ENCODE results near the gene TEKT3. TPM values are rescaled to one million over a fixed set of nuclear protein-coding genes. Genes with fewer than 3 reads are reported as not detected.
A peak's percentile ranks its signal among the peaks of the same experiment; 100 is the strongest.

TEKT3 gene
- total and polyA plus RNA-seq, 9 of the 15 experiments (the other 6 are each of a cell fraction or from before 2014, with no cell fraction given), result not detected

- no peaks in the 10 kb centered on the region for H3K79me2 ChIP-seq (ENCODE audit: control insufficient read depth, insufficient read depth, low read length)
- ChIA-PET POLR2A (interaction anchor here (0.6 kb wide), 1 partner anchor 1119 kb away, joined by 3 read pairs; no protein-coding TSS in a partner anchor), CTCF (ENCODE audit: low intra/inter-chr PET ratio) (no interaction called here)
- H3K4me1 ChIP-seq (replicated peaks in 1 of 2; ENCODE audit: control insufficient read depth in 2 of 2, insufficient read depth in 2 of 2, low read length in 2 of 2), result no peaks in the 10 kb centered on the region; a peak in 2 of 5 replicates
- WGBS (ENCODE audit: insufficient coverage, low coverage, missing lambda C conversion rate), result 9% methylated on average over 4 of the region's 6 CpGs
- no peaks in the 10 kb centered on the region for H3K9me3 ChIP-seq (replicated peaks; ENCODE audit: control insufficient read depth, insufficient read depth, low read depth, low read length)
- no TSS peak for BruUV-seq (replicated peaks)
- H3K27me3 ChIP-seq (ENCODE audit: control insufficient read depth in 2 of 2, insufficient read depth in 2 of 2, low read length in 2 of 2), result no peaks in the 10 kb centered on the region
- in situ Hi-C loops (cut with MboI) (no loop called here), intact Hi-C loops (cut with micrococcal nuclease) (no loop called here)
- H3K4me2 ChIP-seq (ENCODE audit: insufficient read depth, low read length), result 0 out of 2 replicates have a peak overlapping the region, but pooled peaks have one; percentile 6
- H3K36me3 ChIP-seq (ENCODE audit: control insufficient read depth, insufficient read depth, low read length), result no peaks in the 10 kb centered on the region
- FAIRE-seq (no peak), DNase-seq (ENCODE audit: extremely low read depth in 1 of 4, low spot score in 3 of 4) (peak in 1 of 4 experiments; percentile 27), ATAC-seq (no peak)
- H3K9me1 ChIP-seq (ENCODE audit: control insufficient read depth, insufficient read depth, low read length), result no peaks in the 10 kb centered on the region
- no peak overlapping the region for H2AFZ ChIP-seq (ENCODE audit: low read depth, low read length)
- H3K27ac ChIP-seq (ENCODE audit: extremely low read depth, low read depth, low read length), result no peak overlapping the region
- H3K4me3 ChIP-seq, result no peak overlapping the region
- H4K20me1 ChIP-seq (replicated peaks; ENCODE audit: control insufficient read depth, insufficient read depth, low read length), result no peaks in the 10 kb centered on the region
- H3K9ac ChIP-seq (ENCODE audit: insufficient read depth in 1 of 2, low read depth in 2 of 2, low read length in 2 of 2), result no peak overlapping the region
- TF ChIP-seq MTA1 (IDR thresholded peaks at IDR 0.05; ENCODE audit: borderline replicate concordance) (no peak), CBFA2T2 (conservative IDR thresholded peaks at IDR 0.05) (peak; percentile 24; the same call in 1 of the 2 replicates), TFE3 (CRISPR knock-in tag; IDR thresholded peaks at IDR 0.05) (peak; percentile 18; the same call in 1 of the 2 replicates), TCF3 (CRISPR knock-in tag; IDR thresholded peaks at IDR 0.05) (peak; percentile 40; the same call in 1 of the 2 replicates), POLR2H (tag; IDR thresholded peaks at IDR 0.05; ENCODE audit: low read depth) (no peak), ZBTB34 (CRISPR knock-in tag; IDR thresholded peaks at IDR 0.05) (no peak), ARID1B (IDR thresholded peaks at IDR 0.05) (peak; percentile 61), TRIM25 (IDR thresholded peaks at IDR 0.05; ENCODE audit: borderline replicate concordance) (no peak), NCOR1 (IDR thresholded peaks at IDR 0.05) (peak; percentile 20; the same call in 1 of the 2 replicates), HES1 (IDR thresholded peaks at IDR 0.05; ENCODE audit: low read depth) (no peak), SRF (CRISPR knock-in tag; IDR thresholded peaks at IDR 0.05) (no peak), U2AF1 (optimal IDR thresholded peaks at IDR 0.05; ENCODE audit: low read depth, low read length) (no peak), ZBTB7A (IDR thresholded peaks at IDR 0.05; ENCODE audit: borderline replicate concordance, control insufficient read depth, low read depth, low read length) (no peak), ZNF655 (CRISPR knock-in tag; IDR thresholded peaks at IDR 0.05) (no peak), RAD51 (IDR thresholded peaks at IDR 0.05; ENCODE audit: borderline replicate concordance, low read depth) (no peak)
Measured at GRCh38 chr17:15363702-15364101, 22.3 kb upstream of the TEKT3 start.

Data from K562 (cell line).